ENCODE data around the gene OR2S2. TPM values are rescaled to one million over a fixed set of nuclear protein-coding genes. Genes with fewer than 3 reads are reported as not detected.
A peak's percentile ranks its signal among the peaks of the same experiment; 100 is the strongest.

The OR2S2 gene
- total and polyA plus RNA-seq, 2 donors (not counting 1 experiment from before 2014, with no cell fraction given), result not detected

- WGBS (ENCODE audit: insufficient coverage), result 8% methylated on average over 2 of the region's 6 CpGs
- Histone ChIP-seq H3K27ac (ENCODE audit: low read length in 2 of 2) (no peak overlapping the region), H3K27me3 (replicated peaks in 1 of 4; ENCODE audit: control extremely low read depth in 1 of 4, control insufficient read depth in 3 of 4, insufficient read depth in 4 of 4, low read length in 3 of 4) (peaks cover 0 to 12% (median 6%) of the 10 kb centered on the region in 4 experiments), H3K4me2 (replicated peaks; ENCODE audit: low read depth, low read length, poor library complexity, severe bottlenecking) (no peak overlapping the region), H3K9ac (ENCODE audit: low read length) (no peak overlapping the region), H2AFZ (ENCODE audit: insufficient read depth, low read depth, low read length, poor library complexity, severe bottlenecking) (no peak overlapping the region), H4K20me1 (ENCODE audit: control insufficient read depth, insufficient read depth, low read length, poor library complexity, severe bottlenecking) (no peaks in the 10 kb centered on the region), H3K4me3 (ENCODE audit: control extremely low read depth in 1 of 5, extremely low read depth in 1 of 5, insufficient read depth in 1 of 5, low read depth in 2 of 5, low read length in 4 of 5) (no peak overlapping the region), H3K4me1 (ENCODE audit: control insufficient read depth in 2 of 2, insufficient read depth in 2 of 2, low read length in 2 of 2) (no peaks in the 10 kb centered on the region), H3K79me2 (ENCODE audit: control insufficient read depth, insufficient read depth, low read length) (no peaks in the 10 kb centered on the region), H3K9me3 (ENCODE audit: control extremely low read depth in 1 of 3, control insufficient read depth in 2 of 3, insufficient read depth in 1 of 3, low read length in 2 of 3) (no peaks in the 10 kb centered on the region), H3K36me3 (replicated peaks in 1 of 2; ENCODE audit: control extremely low read depth in 1 of 2, control insufficient read depth in 1 of 2, extremely low read depth in 1 of 2, insufficient read depth in 2 of 2, low read length in 1 of 2) (no peaks in the 10 kb centered on the region)
- intact Hi-C loops (cut with micrococcal nuclease), result loop anchor here (1.0 to 5.0 kb wide), 3 partner anchors 52 to 374 kb away; no protein-coding TSS in a partner anchor
- DNase-seq (peak; percentile 78), ATAC-seq (ENCODE audit: low read depth) (peak; percentile 62)
- no peaks in the 10 kb centered on the region for H3K9me3 Mint-ChIP-seq (ENCODE audit: insufficient read depth)
- peaks cover 35% of the 10 kb centered on the region for H3K27me3 Mint-ChIP-seq
- TF ChIP-seq EZH2 (IDR thresholded peaks at IDR 0.05; ENCODE audit: borderline replicate concordance, insufficient read depth, low read depth, low read length, poor library complexity, severe bottlenecking), result no peak
- peak; percentile 96 for TF ChIP-seq CTCF (IDR thresholded peaks at IDR 0.05)
- no peak overlapping the region for H3K4me3 Mint-ChIP-seq
- H3K27ac Mint-ChIP-seq, result no peak overlapping the region
- ChIA-PET CTCF (interaction anchor here (0.7 to 4.1 kb wide), 20 partner anchors 10 to 373 kb away, joined by 3 to 47 read pairs (median 4); no protein-coding TSS in a partner anchor), POLR2A (no interaction called here)
- H3K4me1 Mint-ChIP-seq, result no peaks in the 10 kb centered on the region
These were observed 2.9 kb downstream of the OR2S2 start for GRCh38 chr9:35954942-35955546.

- Mint-ChIP-seq H3K4me1 (no peaks in the 10 kb centered on the region), H3K9me3 (ENCODE audit: insufficient read depth) (no peaks in the 10 kb centered on the region), H3K4me3 (no peak overlapping the region), H3K27ac (no peak overlapping the region), H3K27me3 (peaks cover 45% of the 10 kb centered on the region)
- ChIA-PET POLR2A (no interaction called here), CTCF (interaction anchor here (0.5 to 2.7 kb wide), 9 partner anchors 8 to 1603 kb away, joined by 3 to 17 read pairs (median 3); no protein-coding TSS in a partner anchor)
- Histone ChIP-seq H3K9ac (ENCODE audit: low read length) (no peak overlapping the region), H2AFZ (ENCODE audit: insufficient read depth, low read depth, low read length, poor library complexity, severe bottlenecking) (no peak overlapping the region), H3K27ac (ENCODE audit: low read length in 2 of 2) (no peak overlapping the region), H3K36me3 (replicated peaks in 1 of 2; ENCODE audit: control extremely low read depth in 1 of 2, control insufficient read depth in 1 of 2, extremely low read depth in 1 of 2, insufficient read depth in 2 of 2, low read length in 1 of 2) (no peaks in the 10 kb centered on the region), H3K9me3 (ENCODE audit: control extremely low read depth in 1 of 3, control insufficient read depth in 2 of 3, insufficient read depth in 1 of 3, low read length in 2 of 3) (no peaks in the 10 kb centered on the region), H3K27me3 (replicated peaks in 1 of 4; ENCODE audit: control extremely low read depth in 1 of 4, control insufficient read depth in 3 of 4, insufficient read depth in 4 of 4, low read length in 3 of 4) (peaks cover 0 to 23% (median 10%) of the 10 kb centered on the region in 4 experiments), H3K4me3 (ENCODE audit: control extremely low read depth in 1 of 5, extremely low read depth in 1 of 5, insufficient read depth in 1 of 5, low read depth in 2 of 5, low read length in 4 of 5) (no peak overlapping the region), H3K4me2 (replicated peaks; ENCODE audit: low read depth, low read length, poor library complexity, severe bottlenecking) (no peak overlapping the region), H3K4me1 (ENCODE audit: control insufficient read depth in 2 of 2, insufficient read depth in 2 of 2, low read length in 2 of 2) (no peaks in the 10 kb centered on the region), H3K79me2 (ENCODE audit: control insufficient read depth, insufficient read depth, low read length) (no peaks in the 10 kb centered on the region), H4K20me1 (ENCODE audit: control insufficient read depth, insufficient read depth, low read length, poor library complexity, severe bottlenecking) (no peaks in the 10 kb centered on the region)
- WGBS (ENCODE audit: insufficient coverage), result 100% methylated on average over 2 of the region's 6 CpGs
- TF ChIP-seq CTCF (IDR thresholded peaks at IDR 0.05) (no peak), EZH2 (IDR thresholded peaks at IDR 0.05; ENCODE audit: borderline replicate concordance, insufficient read depth, low read depth, low read length, poor library complexity, severe bottlenecking) (no peak)
- no peak for DNase-seq
- no peak for ATAC-seq (ENCODE audit: low read depth)
- intact Hi-C loops (cut with micrococcal nuclease), result no loop called here
These were observed 5.3 kb downstream of the OR2S2 start for GRCh38 chr9:35952526-35953191.
